Sigmoid colon (tissue), 4 donors: ENCODE results near the gene ITGA7.

Source experiments
- CTCF ChIP-seq, 4 experiments: fragments of 450-650 bp in 3 of 4; fragments of 200-600 bp in 1 of 4; IDR thresholded peaks; one replicate each; pipeline ENCODE4 v1.5.1; 2016 to 2019; ENCODE audit warnings: antibody characterized with exemption in 4 of 4, mild to moderate bottlenecking in 3 of 4, moderate library complexity in 2 of 4
- EP300 ChIP-seq, 4 donors: sonication (generic); formaldehyde crosslinking; IDR thresholded peaks; one replicate each; pipeline ENCODE4 v1.6.1; 2017; ENCODE audit warnings: antibody characterized with exemption in 4 of 4
- POLR2A ChIP-seq, 2 donors: fragments of 450-650 bp; IDR thresholded peaks; one replicate each; pipeline ENCODE4 v1.6.1; 2016; ENCODE audit warnings: antibody characterized with exemption in 2 of 2, mild to moderate bottlenecking in 2 of 2, moderate library complexity in 2 of 2

- TF ChIP-seq CTCF (IDR thresholded peaks at IDR 0.05) (no peak), POLR2A (IDR thresholded peaks at IDR 0.05) (no peak), EP300 (IDR thresholded peaks at IDR 0.05) (no peak)
These were observed 28.4 kb upstream of the ITGA7 start for GRCh38 chr12:55736076-55736475.
